BE2C (cell line): ENCODE results near the gene MUC5B.

Experiments
- DNase-seq: peaks from one replicate; pipeline ENCODE4 v3.0.0-alpha.2; 2020
- H3K27me3 ChIP-seq: fragments of 250-450 bp; sonication (Bioruptor Pico); 2 replicates; pipeline ENCODE4 v1.5.1; 2020; ENCODE audit warnings: mild to moderate bottlenecking
- H3K36me3 ChIP-seq: fragments of 250-450 bp; sonication (Bioruptor Pico); 2 replicates; pipeline ENCODE4 v1.5.1; 2020; ENCODE audit warnings: mild to moderate bottlenecking
- H3K4me1 ChIP-seq: fragments of 250-450 bp; sonication (Bioruptor Pico); 2 replicates; pipeline ENCODE4 v1.5.1; 2020
- H3K4me3 ChIP-seq: 2 replicates; pipeline ENCODE4 v1.5.1; 2011; ENCODE audit warnings: low read depth, low read length
- H3K9me3 ChIP-seq: fragments of 250-450 bp; sonication (Bioruptor Pico); 2 replicates; pipeline ENCODE4 v1.5.1; 2020
- TF ChIP-seq, protein P1 (sequence below): IDR thresholded peaks from 2 replicates; pipeline ENCODE4 v1.5.1; 2012; ENCODE audit warnings: mild to moderate bottlenecking, low read depth, low read length

MUC5B gene

DNA sequence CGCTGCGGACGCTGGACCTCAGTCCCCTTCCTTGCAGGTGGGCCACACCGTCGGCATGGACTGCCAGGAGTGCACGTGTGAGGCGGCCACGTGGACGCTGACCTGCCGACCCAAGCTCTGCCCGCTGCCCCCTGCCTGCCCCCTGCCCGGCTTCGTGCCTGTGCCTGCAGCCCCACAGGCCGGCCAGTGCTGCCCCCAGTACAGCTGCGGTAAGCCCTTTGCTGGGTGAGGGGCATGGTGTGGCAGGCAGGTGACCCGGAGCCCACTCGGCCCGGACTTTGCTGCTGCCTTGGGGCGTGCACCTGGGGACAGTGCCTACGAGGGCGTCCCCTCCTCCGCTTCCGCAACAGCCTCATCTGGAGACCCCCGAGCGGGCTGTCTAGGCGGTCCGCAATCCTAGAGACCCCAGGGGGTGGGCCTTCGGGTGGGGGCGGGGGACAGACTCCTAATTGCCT, 25.4 kb upstream of the MUC5B start:
- no peaks in the 10 kb centered on the region for H3K4me1 ChIP-seq
- no peak overlapping the region for H3K4me3 ChIP-seq
- peaks cover 16% of the 10 kb centered on the region for H3K27me3 ChIP-seq
- TF ChIP-seq, protein P1, sequence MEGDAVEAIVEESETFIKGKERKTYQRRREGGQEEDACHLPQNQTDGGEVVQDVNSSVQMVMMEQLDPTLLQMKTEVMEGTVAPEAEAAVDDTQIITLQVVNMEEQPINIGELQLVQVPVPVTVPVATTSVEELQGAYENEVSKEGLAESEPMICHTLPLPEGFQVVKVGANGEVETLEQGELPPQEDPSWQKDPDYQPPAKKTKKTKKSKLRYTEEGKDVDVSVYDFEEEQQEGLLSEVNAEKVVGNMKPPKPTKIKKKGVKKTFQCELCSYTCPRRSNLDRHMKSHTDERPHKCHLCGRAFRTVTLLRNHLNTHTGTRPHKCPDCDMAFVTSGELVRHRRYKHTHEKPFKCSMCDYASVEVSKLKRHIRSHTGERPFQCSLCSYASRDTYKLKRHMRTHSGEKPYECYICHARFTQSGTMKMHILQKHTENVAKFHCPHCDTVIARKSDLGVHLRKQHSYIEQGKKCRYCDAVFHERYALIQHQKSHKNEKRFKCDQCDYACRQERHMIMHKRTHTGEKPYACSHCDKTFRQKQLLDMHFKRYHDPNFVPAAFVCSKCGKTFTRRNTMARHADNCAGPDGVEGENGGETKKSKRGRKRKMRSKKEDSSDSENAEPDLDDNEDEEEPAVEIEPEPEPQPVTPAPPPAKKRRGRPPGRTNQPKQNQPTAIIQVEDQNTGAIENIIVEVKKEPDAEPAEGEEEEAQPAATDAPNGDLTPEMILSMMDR: no peak
- DNase-seq: no peak
- no peaks in the 10 kb centered on the region for H3K9me3 ChIP-seq
- H3K36me3 ChIP-seq: no peaks in the 10 kb centered on the region

DNA sequence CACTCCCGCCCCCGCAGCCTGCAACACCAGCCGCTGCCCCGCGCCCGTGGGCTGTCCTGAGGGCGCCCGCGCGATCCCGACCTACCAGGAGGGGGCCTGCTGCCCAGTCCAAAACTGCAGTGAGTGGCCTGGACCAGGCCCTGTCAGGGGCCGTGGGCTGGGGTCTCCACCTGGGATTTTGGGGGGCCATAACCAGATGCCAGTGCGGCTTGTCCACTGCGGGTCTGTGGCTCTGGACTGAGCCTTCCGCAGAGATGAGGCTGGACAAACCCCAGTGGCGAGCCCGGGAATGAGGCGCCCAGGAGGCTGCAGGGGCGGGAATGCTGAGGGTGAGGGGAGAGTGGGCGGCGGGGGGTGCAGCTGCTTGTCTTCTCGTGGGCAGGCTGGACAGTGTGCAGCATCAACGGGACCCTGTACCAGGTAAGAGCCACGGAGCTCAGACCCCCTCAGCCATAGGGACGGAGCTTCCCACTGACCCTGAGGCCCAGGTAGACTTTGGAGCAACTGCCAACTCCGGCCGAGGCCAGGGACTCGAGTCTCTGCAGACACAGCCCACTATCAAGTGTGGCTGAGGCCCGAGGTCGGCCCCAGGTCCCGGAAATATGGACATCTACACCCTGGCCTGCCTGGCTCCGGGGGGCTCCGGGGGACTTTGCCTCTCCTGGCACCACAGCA, 24.8 kb upstream of the MUC5B start:
- H3K4me3 ChIP-seq: no peak overlapping the region
- DNase-seq: no peak
- TF ChIP-seq, protein P1: no peak
- H3K27me3 ChIP-seq: peaks cover 16% of the 10 kb centered on the region
- H3K9me3 ChIP-seq: no peaks in the 10 kb centered on the region
- H3K36me3 ChIP-seq: no peaks in the 10 kb centered on the region
- no peaks in the 10 kb centered on the region for H3K4me1 ChIP-seq

DNA sequence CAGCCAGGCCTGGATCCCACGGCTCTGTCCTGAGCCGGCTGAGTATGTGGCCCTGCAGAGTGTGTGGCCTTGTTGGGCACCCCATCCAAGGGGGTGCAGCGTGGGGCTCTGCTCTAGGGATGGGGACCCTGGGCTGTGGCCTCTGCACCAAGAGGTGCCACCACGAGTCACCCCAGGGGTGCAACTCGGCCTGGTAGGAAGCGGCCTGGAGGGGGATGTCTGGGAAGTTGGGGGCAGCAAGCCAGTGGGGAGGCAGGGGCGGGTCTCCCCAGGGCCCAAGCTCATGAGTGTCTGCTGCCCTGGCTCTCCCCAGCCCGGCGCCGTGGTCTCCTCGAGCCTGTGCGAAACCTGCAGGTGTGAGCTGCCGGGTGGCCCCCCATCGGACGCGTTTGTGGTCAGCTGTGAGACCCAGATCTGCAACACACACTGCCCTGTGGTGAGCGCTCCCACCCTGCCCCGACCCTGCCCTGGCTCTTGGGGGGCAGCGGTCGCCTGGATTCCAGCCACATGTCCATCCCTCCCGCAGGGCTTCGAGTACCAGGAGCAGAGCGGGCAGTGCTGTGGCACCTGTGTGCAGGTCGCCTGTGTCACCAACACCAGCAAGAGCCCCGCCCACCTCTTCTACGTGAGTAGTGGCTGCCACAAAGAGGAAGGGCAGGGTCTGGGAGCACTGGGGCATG, 24.2 kb upstream of the MUC5B start:
- H3K9me3 ChIP-seq: no peaks in the 10 kb centered on the region
- DNase-seq: no peak
- H3K4me3 ChIP-seq: no peak overlapping the region
- H3K27me3 ChIP-seq: peaks cover 16% of the 10 kb centered on the region
- H3K36me3 ChIP-seq: no peaks in the 10 kb centered on the region
- H3K4me1 ChIP-seq: no peaks in the 10 kb centered on the region
- TF ChIP-seq, protein P1: no peak

DNA sequence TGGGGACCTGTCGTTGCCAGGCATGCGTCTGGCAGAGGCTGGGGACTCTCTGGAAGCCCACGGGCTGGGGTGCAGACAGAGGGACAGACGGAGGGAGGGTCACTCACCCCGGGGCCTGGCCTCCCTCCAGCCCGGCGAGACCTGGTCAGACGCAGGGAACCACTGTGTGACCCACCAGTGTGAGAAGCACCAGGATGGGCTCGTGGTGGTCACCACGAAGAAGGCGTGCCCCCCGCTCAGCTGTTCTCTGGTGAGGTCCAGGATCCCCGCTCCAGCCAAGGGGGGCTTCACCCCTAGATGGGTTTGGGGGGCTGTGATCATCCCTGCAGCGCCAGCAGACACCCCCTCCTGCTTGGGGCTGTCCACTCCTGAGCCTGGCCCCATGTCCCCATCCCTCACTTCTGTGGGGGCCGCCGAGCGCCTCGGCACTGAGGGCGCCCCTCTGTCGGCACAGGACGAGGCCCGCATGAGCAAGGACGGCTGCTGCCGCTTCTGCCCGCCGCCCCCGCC, 23.6 kb upstream of the MUC5B start:
- no peaks in the 10 kb centered on the region for H3K4me1 ChIP-seq
- H3K27me3 ChIP-seq: peaks cover 16% of the 10 kb centered on the region
- TF ChIP-seq, protein P1: no peak
- H3K36me3 ChIP-seq: no peaks in the 10 kb centered on the region
- H3K9me3 ChIP-seq: no peaks in the 10 kb centered on the region
- H3K4me3 ChIP-seq: no peak overlapping the region
- DNase-seq: no peak

DNA sequence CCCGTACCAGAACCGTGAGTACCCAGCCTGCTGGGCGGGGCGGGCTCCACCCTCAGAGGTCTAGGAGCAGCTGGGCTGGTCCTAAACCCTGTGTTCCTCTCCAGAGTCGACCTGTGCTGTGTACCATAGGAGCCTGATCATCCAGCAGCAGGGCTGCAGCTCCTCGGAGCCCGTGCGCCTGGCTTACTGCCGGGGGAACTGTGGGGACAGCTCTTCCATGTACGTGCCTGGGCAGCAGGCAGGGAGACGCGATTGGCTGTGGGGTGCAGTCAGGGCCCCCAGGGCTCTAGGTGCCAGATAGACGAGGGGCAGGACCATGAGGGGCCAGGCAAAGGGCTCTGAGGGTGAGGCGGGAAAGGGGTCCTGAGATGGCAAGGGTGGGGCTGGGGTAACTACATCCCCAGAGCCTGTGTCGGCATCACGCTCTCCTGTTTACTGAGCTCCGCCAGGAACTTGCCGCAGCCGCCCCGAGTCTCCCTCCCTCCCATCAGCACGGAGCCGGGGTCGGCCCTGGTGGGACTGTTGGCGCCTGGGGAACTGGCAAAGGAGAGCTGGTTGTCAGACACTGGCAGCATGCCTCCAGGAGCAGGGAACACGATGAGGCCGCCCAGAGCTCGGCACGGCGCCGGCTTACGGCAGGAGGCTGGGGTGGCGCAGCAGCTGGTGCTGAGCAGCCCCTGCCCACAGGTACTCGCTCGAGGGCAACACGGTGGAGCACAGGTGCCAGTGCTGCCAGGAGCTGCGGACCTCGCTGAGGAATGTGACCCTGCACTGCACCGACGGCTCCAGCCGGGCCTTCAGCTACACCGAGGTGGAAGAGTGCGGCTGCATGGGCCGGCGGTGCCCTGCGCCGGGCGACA, 22.9 kb upstream of the MUC5B start:
- no peaks in the 10 kb centered on the region for H3K9me3 ChIP-seq
- no peaks in the 10 kb centered on the region for H3K36me3 ChIP-seq
- TF ChIP-seq, protein P1: no peak
- no peak overlapping the region for H3K4me3 ChIP-seq
- peaks cover 16% of the 10 kb centered on the region for H3K27me3 ChIP-seq
- no peak for DNase-seq
- H3K4me1 ChIP-seq: no peaks in the 10 kb centered on the region
